Activated CD4-positive, alpha-beta T cell treated with anti-CD3 and anti-CD28 coated beads for 36 hours (primary cell): Measurements from ENCODE around the gene SOS1. TPM values are rescaled to one million over a fixed set of nuclear protein-coding genes. Genes with fewer than 3 reads are reported as not detected.
"Not testable (repeated sequence)": the region's sequence is repeated elsewhere in the genome, so short reads cannot be mapped to it uniquely, and the experiment has no call there.

Experiments
- ATAC-seq: fragments of 200-7000 bp; cut with Tn5 transposase; one replicate; pipeline ENCODE4 v1.10.0; 2021; ENCODE audit warnings: mild to moderate bottlenecking, moderate library complexity
- CTCF ChIA-PET: fragments of 350-600 bp; sonication (Branson Sonifier 250); formaldehyde crosslinking; loops from one replicate; lab custom pipeline; 2021; ENCODE audit warnings: antibody characterized with exemption; lab: Charles Lee
- POLR2A ChIA-PET: fragments of 350-600 bp; sonication (Branson Sonifier 250); formaldehyde crosslinking; loops from one replicate; lab custom pipeline; 2021; ENCODE audit warnings: antibody characterized with exemption, inconsistent platforms; lab: Charles Lee
- DNase-seq: peaks from one replicate; pipeline ENCODE4 v3.0.0-alpha.2; 2020
- H3K27ac Mint-ChIP-seq: one replicate; pipeline ENCODE4 v1.8.0; 2021; ENCODE audit warnings: mixed read lengths
- H3K27me3 Mint-ChIP-seq: one replicate; pipeline ENCODE4 v1.8.0; 2021; ENCODE audit warnings: mixed read lengths
- H3K36me3 Mint-ChIP-seq: one replicate; pipeline ENCODE4 v1.8.0; 2021; ENCODE audit warnings: low read depth, mixed read lengths
- H3K4me1 Mint-ChIP-seq: one replicate; pipeline ENCODE4 v1.8.0; 2021; ENCODE audit warnings: mixed read lengths
- H3K4me3 Mint-ChIP-seq: one replicate; pipeline ENCODE4 v1.8.0; 2021; ENCODE audit warnings: mild to moderate bottlenecking, moderate library complexity, mixed read lengths
- H3K9me3 Mint-ChIP-seq: one replicate; pipeline ENCODE4 v1.8.0; 2021; ENCODE audit warnings: low read depth, mixed read lengths
- intact Hi-C, 2 experiments: fragments of 100-400 bp; cut with DNase I in 1 of 2; cut with micrococcal nuclease in 1 of 2; formaldehyde crosslinking; loops; one replicate each; pipeline versions ENCODE4 v1.14.2 to v1.15.1; 2022 to 2024; cut with DNase I, micrococcal nuclease
- total RNA-seq, 2 experiments: library from RNA; stranded (reverse); gene quantifications; one replicate each; pipeline ENCODE4 v1.2.3, GENCODE V29; 2021

SOS1 gene
- total RNA-seq, 2 experiments from 2014 or later, result 30.1 to 32.0 TPM

GRCh38 chr2:39150890-39151497 lies 30.1 kb upstream of the SOS1 start:
- ChIA-PET CTCF (interaction anchor here (0.5 to 1.2 kb wide), 2 partner anchors 8 to 569 kb away, joined by 3 to 4 read pairs; no protein-coding TSS in a partner anchor), POLR2A (no interaction called here)
- no peak overlapping the region for H3K4me3 Mint-ChIP-seq
- DNase-seq, result no peak
- H3K4me1 Mint-ChIP-seq, result no peaks in the 10 kb centered on the region
- no peaks in the 10 kb centered on the region for H3K27me3 Mint-ChIP-seq
- no peak for ATAC-seq
- H3K27ac Mint-ChIP-seq, result no peak overlapping the region
- intact Hi-C loops, result no loop called here
- H3K9me3 Mint-ChIP-seq, result no peaks in the 10 kb centered on the region
- H3K36me3 Mint-ChIP-seq, result no peaks in the 10 kb centered on the region

- H3K27ac Mint-ChIP-seq, result no peak overlapping the region
- ChIA-PET CTCF (interaction anchor here (0.7 kb wide), 1 partner anchor 78 kb away, joined by 4 read pairs; no protein-coding TSS in a partner anchor), POLR2A (no interaction called here)
- no peaks in the 10 kb centered on the region for H3K4me1 Mint-ChIP-seq
- intact Hi-C loops, result no loop called here
- H3K9me3 Mint-ChIP-seq, result no peaks in the 10 kb centered on the region
- H3K36me3 Mint-ChIP-seq, result no peaks in the 10 kb centered on the region
- no peak overlapping the region for H3K4me3 Mint-ChIP-seq
- no peak for ATAC-seq
- H3K27me3 Mint-ChIP-seq, result no peaks in the 10 kb centered on the region
- DNase-seq, result no peak
Measured at GRCh38 chr2:39150102-39150562, 29.3 kb upstream of the SOS1 start.

GRCh38 chr2:39146630-39147029 lies 25.8 kb upstream of the SOS1 start:
- DNase-seq (no peak), ATAC-seq (no peak)
- no peak overlapping the region for H3K27ac Mint-ChIP-seq
- no peaks in the 10 kb centered on the region for H3K9me3 Mint-ChIP-seq
- POLR2A ChIA-PET, result no interaction called here
- no peaks in the 10 kb centered on the region for H3K36me3 Mint-ChIP-seq
- CTCF ChIA-PET, result interaction anchor here (1.0 kb wide), 1 partner anchor 22 kb away, joined by 3 read pairs; no protein-coding TSS in a partner anchor
- H3K27me3 Mint-ChIP-seq, result no peaks in the 10 kb centered on the region
- intact Hi-C loops, result no loop called here
- peaks cover 2% of the 10 kb centered on the region for H3K4me1 Mint-ChIP-seq
- no peak overlapping the region for H3K4me3 Mint-ChIP-seq

DNA sequence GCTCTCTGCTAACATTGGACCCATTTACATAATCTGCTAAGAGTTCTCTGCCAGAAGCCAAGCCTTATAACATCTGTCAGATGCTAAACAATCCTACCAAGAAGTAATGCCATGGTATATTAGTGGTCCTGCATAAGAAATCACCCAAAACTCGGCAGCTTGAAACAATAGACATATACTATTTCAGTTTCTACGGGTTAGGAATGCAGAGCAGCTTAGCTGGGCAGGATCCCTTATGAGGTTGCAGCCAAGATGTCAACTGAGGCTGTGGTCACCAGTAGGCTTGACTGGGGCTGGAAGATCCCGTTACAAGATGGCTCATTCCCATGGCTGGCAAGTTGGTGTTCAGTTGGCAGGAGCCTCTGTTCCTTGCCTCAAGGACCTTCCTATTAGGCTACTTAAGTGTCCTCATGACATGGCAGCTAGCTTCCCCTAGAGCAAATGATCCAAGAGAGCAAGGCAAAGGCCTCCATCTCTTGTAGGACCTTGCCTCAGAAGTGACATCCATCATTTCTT lies 25.1 kb upstream of the SOS1 start:
- no peaks in the 10 kb centered on the region for H3K27me3 Mint-ChIP-seq
- no peaks in the 10 kb centered on the region for H3K36me3 Mint-ChIP-seq
- no peaks in the 10 kb centered on the region for H3K9me3 Mint-ChIP-seq
- no peak for ATAC-seq
- H3K4me3 Mint-ChIP-seq, result no peak overlapping the region
- CTCF ChIA-PET, result interaction anchor here (0.7 to 1.7 kb wide), 2 partner anchors 83 to 321 kb away, joined by 3 to 6 read pairs; no protein-coding TSS in a partner anchor
- H3K4me1 Mint-ChIP-seq, result peaks cover 2% of the 10 kb centered on the region
- intact Hi-C loops, result no loop called here
- POLR2A ChIA-PET, result no interaction called here
- H3K27ac Mint-ChIP-seq, result no peak overlapping the region
- DNase-seq, result no peak

DNA sequence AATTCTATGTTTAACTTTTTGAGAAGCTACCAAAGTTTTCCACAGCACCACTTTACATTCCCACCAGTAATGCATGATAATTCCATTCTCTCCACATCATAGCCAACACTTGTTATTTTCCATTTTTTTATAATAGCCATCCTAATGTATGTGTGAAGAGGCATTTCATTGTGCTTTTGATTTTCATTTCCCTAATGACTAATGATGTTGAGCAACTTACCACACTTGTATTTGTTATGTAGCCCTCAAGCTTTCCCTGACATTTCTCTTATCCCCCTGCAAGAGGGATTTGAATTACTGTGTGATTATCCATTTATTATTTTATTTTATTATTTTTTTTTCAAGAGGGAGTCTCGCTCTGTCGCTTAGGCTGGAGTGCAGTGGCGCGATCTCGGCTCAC lies 23.6 kb upstream of the SOS1 start:
- Mint-ChIP-seq H3K9me3 (no peaks in the 10 kb centered on the region), H3K4me1 (peaks cover 12% of the 10 kb centered on the region), H3K27me3 (no peaks in the 10 kb centered on the region), H3K27ac (no peak overlapping the region), H3K4me3 (no peak overlapping the region), H3K36me3 (no peaks in the 10 kb centered on the region)
- CTCF ChIA-PET, result interaction anchor here (1.5 kb wide), 1 partner anchor 85 kb away, joined by 4 read pairs; no protein-coding TSS in a partner anchor
- ATAC-seq, result no peak
- POLR2A ChIA-PET, result no interaction called here
- DNase-seq, result no peak
- intact Hi-C loops, result no loop called here

DNA sequence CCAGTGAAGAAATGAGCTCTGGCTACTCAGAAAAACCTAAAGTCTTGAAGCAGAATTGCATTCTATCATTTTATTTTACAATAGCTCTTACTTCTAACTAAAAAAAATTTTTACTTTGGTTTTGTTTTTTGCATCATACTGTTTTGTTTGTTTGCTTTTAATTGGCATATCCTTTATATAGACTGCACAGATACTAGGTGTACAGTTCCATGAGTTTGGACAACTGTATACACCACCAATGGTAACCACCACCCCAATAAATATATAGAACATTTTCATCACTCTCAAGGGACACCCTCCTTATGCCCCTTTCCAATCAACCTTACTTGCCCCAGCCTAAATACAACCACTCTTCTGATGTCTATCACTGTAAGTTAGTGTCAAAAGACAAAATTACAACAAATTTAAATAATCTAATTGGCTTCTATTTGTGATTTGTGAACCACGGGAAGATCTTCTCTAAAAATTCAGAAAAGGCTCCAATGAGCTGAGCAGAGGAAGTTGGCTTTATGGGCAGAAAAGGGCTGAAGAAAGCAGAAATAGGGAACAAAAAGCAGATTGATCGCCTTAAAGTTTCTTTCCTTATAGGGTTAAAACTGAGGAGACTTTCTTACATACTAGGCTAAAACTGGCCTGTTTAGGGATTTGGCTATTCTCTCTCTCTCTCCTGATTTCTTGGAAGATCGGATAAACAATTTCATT lies 22.2 kb upstream of the SOS1 start:
- Mint-ChIP-seq H3K27me3 (no peaks in the 10 kb centered on the region), H3K4me3 (no peak overlapping the region), H3K4me1 (peaks cover 18% of the 10 kb centered on the region), H3K27ac (no peak overlapping the region), H3K36me3 (no peaks in the 10 kb centered on the region), H3K9me3 (no peaks in the 10 kb centered on the region)
- DNase-seq (no peak), ATAC-seq (no peak)
- POLR2A ChIA-PET, result no interaction called here
- CTCF ChIA-PET, result interaction anchor here (0.6 to 1.5 kb wide), 4 partner anchors 9 to 86 kb away, joined by 3 to 4 read pairs (median 4); no protein-coding TSS in a partner anchor
- intact Hi-C loops, result no loop called here

DNA sequence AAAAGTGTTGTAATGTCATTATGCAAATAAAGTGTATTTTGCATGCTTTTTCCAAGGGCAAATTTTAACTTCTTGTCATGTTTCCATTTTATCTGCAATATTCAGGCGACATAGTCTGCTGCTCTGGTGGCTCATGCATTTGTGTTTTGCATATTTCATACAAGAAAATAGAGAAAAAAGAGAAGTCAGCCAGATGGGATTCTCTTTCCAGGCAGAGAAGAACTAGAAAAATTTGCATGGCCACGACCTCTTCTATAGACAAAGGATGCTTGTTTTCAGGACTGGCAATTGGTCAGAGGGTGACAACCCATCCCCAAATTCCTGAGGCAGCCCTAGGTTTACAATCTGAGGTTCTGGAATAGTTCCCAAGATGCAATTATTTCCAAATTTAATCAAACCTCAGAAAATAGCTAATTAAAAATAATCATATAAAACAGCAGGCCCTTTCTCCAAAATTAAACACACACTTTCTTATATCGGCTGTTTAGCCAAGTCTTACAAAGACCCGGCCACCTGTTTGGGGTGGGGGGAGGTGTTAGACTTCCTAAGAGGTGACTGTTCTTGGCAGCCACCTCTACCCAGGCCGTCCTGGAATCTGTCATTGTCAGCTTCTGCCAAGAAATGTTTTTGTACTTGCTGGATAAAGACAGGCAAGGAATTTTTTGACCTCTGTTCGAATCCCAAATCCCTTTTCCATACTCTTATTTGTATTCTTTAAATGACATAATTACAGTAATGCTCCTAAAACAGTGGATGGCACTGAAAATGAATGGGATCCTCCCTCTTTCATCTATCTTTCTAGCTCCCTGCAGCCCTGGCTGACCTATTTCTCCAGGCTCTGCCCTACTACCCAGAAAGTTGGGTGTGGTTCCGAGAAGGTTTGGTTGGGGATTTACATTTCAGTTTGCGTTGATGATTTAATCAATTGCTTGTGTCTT lies 20.8 kb upstream of the SOS1 start:
- ChIA-PET POLR2A (no interaction called here), CTCF (interaction anchor here (0.6 to 1.4 kb wide), 3 partner anchors 31 to 82 kb away, joined by 3 to 4 read pairs (median 3); no protein-coding TSS in a partner anchor)
- no peak overlapping the region for H3K4me3 Mint-ChIP-seq
- H3K36me3 Mint-ChIP-seq, result no peaks in the 10 kb centered on the region
- DNase-seq (peak; percentile 22), ATAC-seq (peak; percentile 42)
- intact Hi-C loops, result no loop called here
- H3K27ac Mint-ChIP-seq, result no peak overlapping the region
- no peaks in the 10 kb centered on the region for H3K27me3 Mint-ChIP-seq
- H3K4me1 Mint-ChIP-seq, result peaks cover 24% of the 10 kb centered on the region
- no peaks in the 10 kb centered on the region for H3K9me3 Mint-ChIP-seq

DNA sequence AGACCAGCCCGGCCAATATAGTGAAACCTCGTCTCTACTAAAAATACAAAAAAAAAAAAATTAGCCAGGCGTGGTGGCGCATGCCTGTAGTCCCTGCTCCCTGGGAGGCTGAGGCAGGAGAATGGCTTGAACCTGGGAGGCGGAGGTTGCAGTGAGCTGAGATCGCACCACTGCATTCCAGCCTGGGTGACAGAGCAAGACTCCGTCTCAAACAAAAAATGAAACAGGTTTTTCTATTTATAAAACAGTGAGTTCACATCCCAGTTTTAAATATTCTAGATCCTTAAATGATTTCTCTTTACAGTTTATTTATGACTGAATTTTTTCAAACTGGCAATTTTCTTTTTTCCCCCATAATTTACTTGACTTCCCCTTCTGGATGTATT lies 20.1 kb upstream of the SOS1 start:
- CTCF ChIA-PET, result interaction anchor here (0.6 kb wide), 2 partner anchors 32 to 77 kb away, joined by 3 read pairs; no protein-coding TSS in a partner anchor
- intact Hi-C loops, ATAC-seq: not testable (repeated sequence)

GRCh38 chr2:39140322-39140847 lies 19.5 kb upstream of the SOS1 start:
- no peak for ATAC-seq
- no peak for DNase-seq
- H3K4me1 Mint-ChIP-seq, result peaks cover 36% of the 10 kb centered on the region
- intact Hi-C loops, result no loop called here
- H3K4me3 Mint-ChIP-seq, result no peak overlapping the region
- H3K27me3 Mint-ChIP-seq, result no peaks in the 10 kb centered on the region
- no peaks in the 10 kb centered on the region for H3K9me3 Mint-ChIP-seq
- ChIA-PET CTCF (interaction anchor here (1.2 kb wide), 1 partner anchor 72 kb away, joined by 3 read pairs; no protein-coding TSS in a partner anchor), POLR2A (no interaction called here)
- no peak overlapping the region for H3K27ac Mint-ChIP-seq
- H3K36me3 Mint-ChIP-seq, result no peaks in the 10 kb centered on the region

More for the DNA sequence above, 20.1 kb upstream of the SOS1 start:
- POLR2A ChIA-PET, DNase-seq, H3K9me3 Mint-ChIP-seq, H3K27me3 Mint-ChIP-seq, H3K4me3 Mint-ChIP-seq, H3K36me3 Mint-ChIP-seq, H3K27ac Mint-ChIP-seq: not testable (repeated sequence)
- peaks cover 31% of the 10 kb centered on the region for H3K4me1 Mint-ChIP-seq

DNA sequence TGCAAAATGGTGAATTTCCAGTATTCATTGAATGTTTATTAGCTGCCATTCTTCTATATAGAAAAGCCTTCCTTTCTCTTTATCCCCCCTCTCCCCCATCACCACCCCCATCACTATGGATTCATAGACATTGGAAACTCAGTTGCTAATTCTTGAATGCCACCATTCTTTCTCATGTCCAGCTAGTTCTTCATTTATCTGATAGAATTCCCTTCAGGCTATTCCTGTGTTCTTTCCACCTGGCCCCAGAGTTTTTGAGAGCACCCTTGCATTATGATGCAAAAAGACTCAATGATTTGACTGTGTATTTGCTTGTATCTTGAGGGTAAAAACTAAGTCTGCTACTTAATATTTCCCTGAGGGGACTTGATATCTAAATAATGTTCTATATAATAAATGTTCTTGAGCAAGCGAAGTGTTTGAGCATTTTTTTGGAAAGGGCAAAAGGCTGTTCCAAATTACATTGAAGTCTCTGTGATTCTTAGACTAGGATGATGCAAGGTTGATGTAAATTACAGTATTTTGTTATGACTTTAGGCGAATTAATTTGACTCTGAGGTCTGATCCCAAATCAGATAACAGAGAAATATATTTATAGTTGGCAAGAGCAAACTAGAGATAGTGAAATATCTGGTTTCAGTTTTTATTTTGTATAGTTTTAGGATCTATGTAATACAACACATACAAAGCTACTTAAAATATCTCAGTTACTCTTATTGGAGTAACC lies 18.8 kb upstream of the SOS1 start:
- ATAC-seq (no peak), DNase-seq (no peak)
- no peak overlapping the region for H3K4me3 Mint-ChIP-seq
- peaks cover 37% of the 10 kb centered on the region for H3K4me1 Mint-ChIP-seq
- POLR2A ChIA-PET, result no interaction called here
- no peaks in the 10 kb centered on the region for H3K36me3 Mint-ChIP-seq
- H3K27me3 Mint-ChIP-seq, result no peaks in the 10 kb centered on the region
- intact Hi-C loops, result no loop called here
- no peaks in the 10 kb centered on the region for H3K9me3 Mint-ChIP-seq
- peak overlapping the region; percentile 51 for H3K27ac Mint-ChIP-seq
- CTCF ChIA-PET, result interaction anchor here (1.2 kb wide), 1 partner anchor 72 kb away, joined by 3 read pairs; no protein-coding TSS in a partner anchor
